Pancreas (tissue), 10 donors: Measurements from ENCODE around the gene ITPRID1. TPM values are rescaled to one million over a fixed set of nuclear protein-coding genes. Genes with fewer than 3 reads are reported as not detected.

Source experiments
- ATAC-seq, 4 donors: fragments of 200-7000 bp; cut with Tn5 transposase; one replicate each; pipeline versions ENCODE4 v1.8.0 to v1.9.1; 2020; ENCODE audit warnings: mild to moderate bottlenecking in 4 of 4, moderate library complexity in 4 of 4
- DNase-seq, 6 donors: peaks; one replicate each; pipeline ENCODE4 v3.0.0-alpha.2; 2020
- FAIRE-seq: peaks from 2 replicates; lab custom pipeline; 2012; peaks lifted over from hg19 to GRCh38; lab: Jason Lieb, UNC
- H3K27ac ChIP-seq, 4 donors: fragments of 200-600 bp; sonication (generic); 1 replicate in 3 of 4; 2 replicates in 1 of 4; pipeline versions ENCODE4 v1.5.0 to v1.8.0; 2020
- H3K27me3 ChIP-seq, 4 donors: fragments of 200-600 bp; one replicate each; pipeline ENCODE4 v1.8.0; 2021
- H3K36me3 ChIP-seq, 3 donors: fragments of 200-600 bp; sonication (generic) in 1 of 3; one replicate each; pipeline versions ENCODE4 v1.5.0 to v1.8.0; 2020 to 2021
- H3K4me1 ChIP-seq, 3 donors: fragments of 200-600 bp; one replicate each; pipeline ENCODE4 v1.8.0; 2021
- H3K4me3 ChIP-seq, 4 donors: fragments of 200-600 bp; sonication (generic) in 2 of 4; one replicate each; pipeline versions ENCODE4 v1.5.0 to v1.8.0; 2020 to 2021
- H3K9me3 ChIP-seq, 4 donors: fragments of 200-600 bp; one replicate each; pipeline ENCODE4 v1.8.0; 2021
- CTCF ChIP-seq, 4 donors: fragments of 200-600 bp; sonication (generic) in 3 of 4; IDR thresholded peaks; one replicate each; pipeline versions ENCODE4 v1.5.0 to v1.8.0; 2021; ENCODE audit warnings: antibody characterized with exemption in 4 of 4
- WGBS, 2 donors: extraction: QIAGEN DNeasy Blood & Tissue Kit; methylation state at CpG; one replicate each; pipeline ENCODE4 v1.1.7; 2013; 5-methylcytosine and 5-hydroxymethylcytosine counted together
- intact Hi-C, 3 donors: fragments of 100-400 bp; cut with DNase I; formaldehyde crosslinking; loops; one replicate each; pipeline versions ENCODE4 v1.11.1 to v1.14.2; 2022
- polyA plus RNA-seq, 2 donors: library from polyadenylated mRNA; stranded (reverse); fragments of 200-250 nt; gene quantifications; one replicate each; pipeline ENCODE4 v1.2.3, GENCODE V29; 2013
- total RNA-seq, 6 donors: library from RNA; stranded (reverse); fragmentation: NEBNext Ultra II Directional in 4 of 6; extraction: Animal tissue kit (Norgen Biotek cat#: 25700) in 4 of 6; gene quantifications; one replicate each; pipeline versions ENCODE4 v1.2.1 to v1.2.4, GENCODE V29; 2021 to 2023
- donor health status: healthy with polysubstance abuse.
- donor health status: DM: no; HTN: no; CAD: no; lungs with moderate emphysema.
- donor health status: DM: no; HTN: no; CAD: no.
- donor health status: control.
- donor health status: control.
- donor health status: Bipolar disorder and iron deficiency.
- donor health status: DM: yes; HTN: yes; CAD: no.
- donor health status: DM: no; HTN: no; CAD: no.
- donor health status: DM: no; HTN: no; CAD: no.
- donor health status: DM: yes; HTN: yes; CAD: no.

ITPRID1 gene
- total and polyA plus RNA-seq, 8 donors = 0.02 to 0.72 (median 0.07) TPM; not detected in 2

- no peak overlapping the region for H3K4me3 ChIP-seq
- intact Hi-C loops = no loop called here
- no peaks in the 10 kb centered on the region for H3K27me3 ChIP-seq
- DNase-seq = no peak
- H3K36me3 ChIP-seq = no peaks in the 10 kb centered on the region
- no peak overlapping the region for H3K27ac ChIP-seq
- WGBS, 2 donors = 37 to 50% methylated on average over 2 of the region's 2 CpGs
- ATAC-seq = no peak
- no peaks in the 10 kb centered on the region for H3K9me3 ChIP-seq
- no peak for TF ChIP-seq CTCF (IDR thresholded peaks at IDR 0.05)
- no peaks in the 10 kb centered on the region for H3K4me1 ChIP-seq
- no peak for FAIRE-seq
Measured at GRCh38 chr7:31690935-31691334, 177.0 kb downstream of the ITPRID1 start.

GRCh38 chr7:31692451-31692850 is 178.6 kb downstream of the ITPRID1 start:
- FAIRE-seq (no peak), ATAC-seq (no peak), DNase-seq (no peak)
- Histone ChIP-seq H3K27me3 (no peaks in the 10 kb centered on the region), H3K27ac (no peak overlapping the region), H3K36me3 (no peaks in the 10 kb centered on the region), H3K4me3 (no peak overlapping the region), H3K4me1 (no peaks in the 10 kb centered on the region), H3K9me3 (no peaks in the 10 kb centered on the region)
- WGBS, 2 donors = 22 to 28% methylated on average over 5 of the region's 5 CpGs
- intact Hi-C loops = no loop called here
- TF ChIP-seq CTCF (IDR thresholded peaks at IDR 0.05) = no peak

- H3K4me1 ChIP-seq = no peaks in the 10 kb centered on the region
- no peak for DNase-seq
- FAIRE-seq = no peak
- no peak overlapping the region for H3K27ac ChIP-seq
- WGBS, 2 donors = 51 to 62% methylated on average over 2 of the region's 2 CpGs
- intact Hi-C loops = no loop called here
- TF ChIP-seq CTCF (IDR thresholded peaks at IDR 0.05) = no peak
- H3K36me3 ChIP-seq = no peaks in the 10 kb centered on the region
- H3K4me3 ChIP-seq = no peak overlapping the region
- H3K27me3 ChIP-seq = no peaks in the 10 kb centered on the region
- ATAC-seq = no peak
- H3K9me3 ChIP-seq = no peaks in the 10 kb centered on the region
Measured at GRCh38 chr7:31692871-31693270, 179.0 kb downstream of the ITPRID1 start.

GRCh38 chr7:31695859-31696614 is 182.1 kb downstream of the ITPRID1 start:
- Histone ChIP-seq H3K4me3 (no peak overlapping the region), H3K4me1 (no peaks in the 10 kb centered on the region), H3K27me3 (no peaks in the 10 kb centered on the region), H3K9me3 (no peaks in the 10 kb centered on the region), H3K36me3 (no peaks in the 10 kb centered on the region), H3K27ac (no peak overlapping the region)
- WGBS, 2 donors = 71 to 73% methylated on average over 6 of the region's 6 CpGs
- FAIRE-seq (no peak), ATAC-seq (no peak), DNase-seq (no peak)
- TF ChIP-seq CTCF (IDR thresholded peaks at IDR 0.05) = no peak
- intact Hi-C loops = no loop called here

GRCh38 chr7:31699050-31699449 is 185.2 kb downstream of the ITPRID1 start:
- H3K27ac ChIP-seq = no peak overlapping the region
- no peak for ATAC-seq
- TF ChIP-seq CTCF (IDR thresholded peaks at IDR 0.05) = no peak
- no peaks in the 10 kb centered on the region for H3K36me3 ChIP-seq
- no peaks in the 10 kb centered on the region for H3K27me3 ChIP-seq
- no peaks in the 10 kb centered on the region for H3K4me1 ChIP-seq
- intact Hi-C loops = no loop called here
- DNase-seq = no peak
- no peaks in the 10 kb centered on the region for H3K9me3 ChIP-seq
- WGBS, 2 donors = 67 to 73% methylated on average over 2 of the region's 2 CpGs
- H3K4me3 ChIP-seq = no peak overlapping the region
- no peak for FAIRE-seq
